BLaER1 (cell line): ENCODE results near the gene C4orf46.

Source experiments
- H3K27ac ChIP-seq: shearing (Covaris generic); formaldehyde crosslinking; 2 replicates; pipeline ENCODE4 v1.8.1; 2022
- H3K27me3 ChIP-seq: shearing (Covaris generic); formaldehyde crosslinking; 2 replicates; pipeline ENCODE4 v1.8.1; 2022
- H3K36me3 ChIP-seq: shearing (Covaris generic); formaldehyde crosslinking; 2 replicates; pipeline ENCODE4 v1.8.1; 2022
- H3K4me1 ChIP-seq: shearing (Covaris generic); formaldehyde crosslinking; 2 replicates; pipeline ENCODE4 v1.8.1; 2022
- H3K4me2 ChIP-seq: shearing (Covaris generic); formaldehyde crosslinking; 2 replicates; pipeline ENCODE4 v1.8.1; 2022
- H3K4me3 ChIP-seq: shearing (Covaris generic); formaldehyde crosslinking; 2 replicates; pipeline ENCODE4 v1.8.1; 2022
- H3K9ac ChIP-seq: shearing (Covaris generic); formaldehyde crosslinking; 2 replicates; pipeline ENCODE4 v1.8.1; 2022
- H3K9me3 ChIP-seq: shearing (Covaris generic); formaldehyde crosslinking; 2 replicates; pipeline ENCODE4 v1.8.1; 2022
- H4K20me1 ChIP-seq: shearing (Covaris generic); formaldehyde crosslinking; 2 replicates; pipeline ENCODE4 v1.8.1; 2022
- Cebpa-rat ChIP-seq: shearing (Covaris generic); IDR thresholded peaks from 2 replicates; pipeline ENCODE4 v1.8.1; 2022

The C4orf46 gene

DNA sequence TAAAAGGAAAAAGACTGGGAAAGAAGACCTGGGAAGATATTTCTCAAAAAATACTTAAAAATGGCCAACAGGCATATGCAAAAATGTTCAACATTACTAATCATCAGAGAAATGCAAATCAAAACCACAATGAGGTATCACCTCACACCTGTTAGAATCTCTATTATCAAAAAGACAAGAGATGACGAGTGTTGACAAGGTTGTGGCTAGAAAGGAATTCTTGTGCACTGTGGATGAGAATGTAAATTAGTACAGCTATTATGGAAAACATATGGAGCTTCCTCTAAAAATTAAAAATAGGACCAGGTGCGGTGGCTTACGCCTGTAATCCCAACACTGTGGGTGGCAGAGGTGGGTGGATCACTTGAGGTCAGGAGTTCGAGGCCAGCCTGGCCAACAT, 50.0 kb downstream of the C4orf46 start:
- no peaks in the 10 kb centered on the region for H3K36me3 ChIP-seq
- TF ChIP-seq Cebpa-rat = no peak
- no peaks in the 10 kb centered on the region for H3K27me3 ChIP-seq
- H3K9me3 ChIP-seq = no peaks in the 10 kb centered on the region
- H3K4me2 ChIP-seq = no peak overlapping the region
- no peaks in the 10 kb centered on the region for H3K4me1 ChIP-seq
- no peak overlapping the region for H3K4me3 ChIP-seq
- H4K20me1 ChIP-seq = no peaks in the 10 kb centered on the region
- no peak overlapping the region for H3K27ac ChIP-seq
- H3K9ac ChIP-seq = no peak overlapping the region

- Histone ChIP-seq H3K4me1 (no peaks in the 10 kb centered on the region), H3K9me3 (0 out of 2 replicates have a peak, but pooled peaks cover 7% of the 10 kb centered on the region), H3K4me3 (no peak overlapping the region), H3K27ac (no peak overlapping the region), H4K20me1 (no peaks in the 10 kb centered on the region), H3K4me2 (no peak overlapping the region), H3K36me3 (no peaks in the 10 kb centered on the region), H3K9ac (no peak overlapping the region), H3K27me3 (no peaks in the 10 kb centered on the region)
- no peak for TF ChIP-seq Cebpa-rat
These were observed 53.7 kb downstream of the C4orf46 start for GRCh38 chr4:158617956-158618355.
